Activated T-helper 1 cell treated with Interleukin-2 at 50 U/mL for 16 hours (primary cell): Measurements from ENCODE around the gene CD44.

ENCODE experiments used
- DNase-seq: peaks from one replicate; pipeline ENCODE4 v3.0.0-alpha.2; 2020; ENCODE audit warnings: low read depth

The CD44 gene

DNA sequence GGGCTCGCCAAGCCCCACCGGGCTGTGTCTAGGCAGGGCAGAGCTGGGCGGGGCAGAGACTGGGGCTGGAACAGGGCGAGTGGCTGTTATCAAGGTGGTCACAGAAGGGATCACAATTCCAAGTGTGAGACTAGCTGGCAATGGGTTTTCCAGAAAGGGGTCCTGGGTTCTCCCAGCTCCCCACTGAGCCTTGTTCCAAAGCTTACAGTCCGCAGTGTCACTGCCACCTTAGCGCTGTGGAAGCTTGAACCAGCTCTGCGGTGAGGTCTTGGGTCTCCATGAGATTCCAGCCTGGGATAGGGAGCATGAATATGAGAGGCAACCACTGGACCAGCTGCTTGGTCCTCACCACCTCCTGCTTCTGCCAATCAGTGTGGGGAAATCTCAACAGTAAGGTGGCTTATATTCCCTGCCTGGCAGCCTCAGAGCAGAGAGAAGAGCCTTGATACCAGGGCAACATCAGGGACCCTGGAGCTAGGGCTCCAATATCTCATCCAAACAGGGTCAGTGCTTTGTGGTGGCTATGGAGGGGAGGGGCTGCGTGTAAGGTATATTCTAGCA lies 831 bp downstream of the CD44 start:
- no peak for DNase-seq

DNA sequence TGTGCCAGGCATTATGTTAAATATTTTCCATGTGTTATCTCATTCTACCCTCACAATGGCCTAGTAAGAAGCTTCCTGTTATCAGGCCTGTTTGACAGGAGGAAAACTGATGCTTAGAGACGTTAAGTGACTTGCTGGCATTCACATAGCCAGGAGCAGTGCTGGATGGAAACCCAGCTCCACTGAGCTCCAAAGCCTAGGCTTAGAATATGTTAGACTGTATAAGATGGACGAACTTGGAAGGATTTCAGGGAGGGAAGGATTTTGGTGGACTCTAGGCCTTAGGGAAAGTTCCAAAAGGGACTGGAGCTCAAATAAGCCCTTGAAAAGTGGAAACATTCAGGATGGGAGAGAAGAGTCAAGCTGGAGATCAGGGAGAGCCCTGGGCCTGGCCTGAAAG lies 2.1 kb downstream of the CD44 start:
- no peak for DNase-seq

DNA sequence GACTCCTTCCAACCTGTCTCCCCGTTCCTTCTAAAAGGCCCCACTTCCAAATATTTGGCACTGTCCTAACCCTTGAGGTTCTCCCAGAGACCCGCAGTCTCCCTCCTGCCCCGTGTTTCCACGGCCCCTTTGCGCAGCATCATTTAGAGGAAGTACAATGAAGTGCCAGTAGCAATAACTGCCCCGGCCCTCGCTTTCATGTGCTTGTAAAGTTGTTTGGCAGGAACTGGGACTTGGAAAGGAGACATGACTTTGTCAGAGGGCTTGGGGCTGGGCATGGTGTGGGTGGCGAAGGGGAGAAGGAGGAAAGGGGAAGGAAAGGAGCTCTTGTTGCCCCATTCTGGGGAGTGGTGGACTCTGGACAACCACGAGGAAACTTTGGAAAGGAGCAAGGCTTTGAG lies 2.6 kb downstream of the CD44 start:
- no peak for DNase-seq

DNA sequence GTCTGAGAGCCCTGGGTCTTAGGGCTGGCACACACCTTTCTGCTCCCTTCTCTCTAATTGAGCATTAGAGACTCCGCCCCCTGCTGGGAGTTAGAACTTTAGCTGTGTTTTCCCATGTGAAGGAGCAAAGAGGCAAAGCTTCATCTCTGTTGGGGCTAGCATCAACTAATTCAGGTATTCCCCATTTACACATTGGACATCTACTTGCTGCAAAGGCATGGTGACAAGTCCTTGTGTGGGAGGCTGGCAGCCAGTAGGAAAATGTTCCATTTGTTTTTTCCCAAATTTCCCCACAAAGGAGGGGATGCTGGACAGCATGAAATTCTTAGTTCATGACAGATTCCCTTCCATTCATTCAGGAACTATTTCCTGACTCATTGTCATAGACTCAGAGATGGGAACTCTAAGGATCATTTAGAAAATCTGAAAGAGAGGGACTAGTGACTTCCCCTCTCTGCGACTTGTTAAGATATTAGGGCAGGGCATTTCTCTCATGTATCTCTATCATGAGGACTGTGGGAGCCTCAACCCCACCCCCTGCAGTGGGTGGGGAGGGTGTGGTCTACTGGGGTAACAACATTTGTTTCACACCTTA lies 3.6 kb downstream of the CD44 start:
- DNase-seq: no peak

DNA sequence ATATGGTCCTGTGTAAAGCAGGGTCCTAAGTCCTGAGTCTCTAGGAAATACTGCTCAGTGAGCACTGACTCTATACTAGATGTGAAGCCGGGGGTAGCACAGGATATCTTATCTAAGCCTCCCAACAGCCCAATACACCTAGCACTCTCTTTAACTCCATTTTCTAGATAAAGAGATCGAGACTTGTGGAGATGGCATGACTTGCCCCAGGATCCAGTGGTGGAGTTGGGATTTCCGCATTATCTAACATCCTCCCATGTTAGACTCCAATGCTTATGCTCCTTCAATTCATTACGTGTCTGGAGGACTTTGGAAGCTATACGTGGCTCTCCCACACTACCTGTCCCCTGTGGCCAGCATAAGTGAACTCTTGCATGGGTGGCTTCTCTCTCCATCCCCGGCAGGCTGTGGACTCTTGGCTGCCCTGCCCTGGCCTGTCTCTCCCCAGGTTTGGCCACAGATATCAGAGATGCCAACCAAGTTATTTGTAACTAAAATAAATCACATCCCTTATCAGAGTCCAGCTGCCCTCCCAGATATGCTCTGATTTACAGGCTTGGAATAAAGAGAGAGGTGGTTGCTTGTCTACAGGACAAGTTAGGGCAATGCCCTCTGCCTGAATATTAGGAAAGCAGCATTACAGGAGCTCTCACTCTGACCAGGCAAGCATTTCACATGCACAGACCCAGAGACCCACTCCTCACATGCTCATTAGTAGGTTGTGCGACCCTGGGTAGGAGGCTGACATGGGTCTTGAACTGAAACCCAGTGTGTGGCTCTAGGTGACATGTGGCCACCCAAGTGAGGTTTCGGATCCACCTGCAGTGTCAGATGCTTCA lies 4.5 kb downstream of the CD44 start:
- no peak for DNase-seq

DNA sequence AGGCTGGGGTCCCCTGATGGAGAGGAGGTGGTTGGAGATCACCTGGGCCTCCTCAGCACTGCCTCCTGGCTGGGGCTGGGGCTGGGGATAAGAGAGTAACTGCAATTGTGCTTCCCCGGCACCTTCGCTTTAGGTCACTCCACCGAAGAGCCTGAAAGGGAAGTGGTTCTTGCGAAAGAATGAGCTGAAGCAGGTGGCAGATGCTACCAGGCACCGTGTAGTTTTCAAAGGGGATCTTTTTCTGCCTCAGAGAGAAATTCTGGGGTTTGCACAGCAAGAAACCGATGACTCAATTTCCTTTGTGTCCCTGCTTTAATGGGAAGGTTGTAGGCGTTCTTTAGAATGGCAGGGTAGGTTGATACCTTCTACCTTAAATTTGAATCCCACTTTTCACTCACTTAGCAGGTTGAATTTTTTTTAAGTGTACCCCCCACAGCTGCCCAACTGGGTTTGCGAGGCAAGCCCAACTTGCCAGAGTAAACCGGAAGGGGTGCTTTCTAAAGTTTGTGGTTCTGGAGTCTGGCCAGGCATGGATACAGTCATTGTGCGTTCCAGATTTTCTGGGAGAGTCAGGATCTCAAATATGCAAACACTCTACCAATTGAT lies 5.3 kb downstream of the CD44 start:
- DNase-seq: peak; percentile 41

DNA sequence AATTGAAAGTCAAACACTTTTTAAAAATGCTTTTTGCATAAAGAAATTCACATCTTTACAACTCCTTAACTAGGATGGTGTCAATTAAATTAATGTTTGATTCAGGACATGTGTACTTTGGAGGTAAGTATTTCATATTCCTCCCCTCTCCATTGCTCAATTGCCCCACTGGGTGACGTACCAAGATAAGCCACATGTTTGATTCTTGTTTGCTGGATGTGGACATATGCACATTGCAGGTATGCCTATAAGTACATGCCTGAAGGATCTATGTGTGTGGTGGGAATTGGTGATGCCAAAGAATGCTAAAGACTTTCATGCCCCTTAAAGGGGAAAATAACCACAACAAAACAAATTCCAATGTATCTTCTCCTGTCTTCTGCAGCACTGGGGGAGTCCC lies 5.8 kb downstream of the CD44 start:
- DNase-seq: no peak

DNA sequence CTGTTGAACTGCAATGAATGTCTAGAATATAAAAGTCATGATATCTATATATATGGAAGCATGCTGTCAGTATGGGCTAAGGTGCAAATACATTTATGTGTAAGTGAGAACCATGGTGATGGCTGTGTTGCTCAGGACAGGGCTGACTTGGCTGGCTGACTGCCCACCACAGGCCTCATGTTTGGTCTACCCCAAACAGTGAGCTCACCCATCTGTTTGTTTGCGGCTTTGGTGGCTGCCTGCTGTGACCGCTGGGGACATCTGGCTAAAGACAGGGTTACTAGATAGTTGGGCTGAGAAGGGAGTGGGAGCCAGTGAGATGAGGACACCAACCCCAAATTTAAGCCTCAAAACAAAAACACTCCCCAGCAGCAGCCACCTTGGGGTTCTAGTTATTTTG lies 6.3 kb downstream of the CD44 start:
- DNase-seq: no peak

DNA sequence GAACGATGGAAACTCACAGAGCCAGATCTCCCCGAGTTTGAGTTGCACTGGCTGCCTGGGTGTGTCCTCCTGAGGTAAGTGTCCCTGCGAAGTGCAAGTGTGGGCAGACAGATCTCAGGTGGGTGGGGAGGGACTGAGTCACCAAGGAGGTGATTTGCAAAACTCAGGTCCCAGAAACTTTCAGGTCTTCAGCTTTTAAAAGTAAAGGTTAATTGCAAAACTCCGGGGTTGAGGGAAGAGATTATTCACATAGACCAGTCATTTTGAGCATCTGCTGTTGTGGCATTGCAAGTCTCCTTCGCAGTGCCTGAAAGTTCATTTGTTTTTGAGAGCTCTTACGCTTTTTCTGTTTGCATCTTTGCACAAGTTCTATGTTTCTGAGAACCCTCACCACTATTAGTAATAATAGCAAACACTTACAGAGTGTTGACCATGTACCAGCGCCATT lies 7.1 kb downstream of the CD44 start:
- DNase-seq: peak; percentile 44

DNA sequence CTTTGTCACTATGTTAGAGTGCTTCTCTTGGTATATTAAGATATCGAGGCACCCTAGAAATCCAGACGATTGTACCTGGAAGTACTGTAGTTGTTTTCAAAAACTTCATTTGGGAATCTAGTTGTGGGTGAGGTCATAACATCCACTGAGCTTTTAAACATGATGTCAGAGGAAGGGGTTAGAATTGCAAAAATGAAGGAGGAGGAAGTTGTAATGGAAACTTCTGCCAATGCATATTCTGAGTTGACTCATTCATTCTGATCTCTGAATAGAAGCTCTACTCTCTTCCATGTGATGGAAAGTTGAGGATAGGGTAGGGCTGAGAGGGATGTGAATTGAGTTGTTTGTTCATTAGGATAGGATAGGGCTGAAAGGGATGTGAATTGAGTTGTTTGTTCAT lies 7.7 kb downstream of the CD44 start:
- DNase-seq: no peak

DNA sequence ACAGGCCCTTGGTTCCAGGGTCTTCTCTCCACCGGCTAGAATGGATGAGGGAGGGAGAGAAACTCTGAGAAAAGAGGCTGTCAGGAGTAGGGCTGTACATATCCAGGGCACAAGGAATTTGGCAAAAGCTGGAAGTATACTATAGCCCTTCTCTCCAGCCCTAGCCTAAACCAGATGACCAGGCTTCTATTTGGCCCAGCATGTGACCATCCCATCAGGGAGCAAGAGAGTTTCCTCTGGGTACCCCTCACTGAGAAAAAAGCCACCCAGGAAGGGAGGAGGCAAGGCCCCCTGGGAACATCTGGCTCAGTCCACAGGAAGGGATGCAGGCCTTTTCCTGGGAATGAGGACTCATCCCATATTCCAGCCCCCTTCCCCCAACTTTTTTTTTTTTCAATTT lies 8.3 kb downstream of the CD44 start:
- no peak for DNase-seq

DNA sequence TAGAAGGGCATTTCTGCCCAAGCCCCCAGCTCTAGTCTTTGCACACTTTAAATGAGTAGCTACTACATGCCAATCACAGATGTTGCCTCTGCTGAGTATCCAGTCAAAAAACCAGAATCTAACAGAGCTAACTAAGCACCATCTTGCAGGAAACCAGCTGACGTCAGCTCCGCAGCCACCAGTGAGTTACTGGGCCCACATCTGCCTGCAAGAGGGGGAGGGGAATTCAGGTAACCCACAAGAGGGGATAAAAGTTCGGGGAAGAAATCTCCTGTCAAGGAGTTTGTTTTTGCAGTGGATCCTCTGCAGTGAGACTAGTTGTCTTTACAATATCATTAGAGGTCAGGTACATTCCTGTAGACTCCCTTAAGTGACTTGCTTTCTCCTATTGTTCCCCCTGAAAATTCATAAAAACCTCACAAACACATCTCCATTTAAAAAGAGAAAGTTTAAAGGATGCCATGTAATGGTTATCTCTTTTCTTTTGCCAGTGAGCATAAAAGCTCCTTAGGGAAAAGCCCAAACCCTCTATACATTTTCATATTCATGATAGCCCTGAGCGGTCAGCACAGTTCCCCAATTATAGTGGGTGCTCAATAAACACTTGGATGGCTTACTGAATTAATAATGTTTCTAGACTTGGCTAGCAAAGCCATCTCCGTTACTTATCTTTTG lies 9.3 kb downstream of the CD44 start:
- no peak for DNase-seq

DNA sequence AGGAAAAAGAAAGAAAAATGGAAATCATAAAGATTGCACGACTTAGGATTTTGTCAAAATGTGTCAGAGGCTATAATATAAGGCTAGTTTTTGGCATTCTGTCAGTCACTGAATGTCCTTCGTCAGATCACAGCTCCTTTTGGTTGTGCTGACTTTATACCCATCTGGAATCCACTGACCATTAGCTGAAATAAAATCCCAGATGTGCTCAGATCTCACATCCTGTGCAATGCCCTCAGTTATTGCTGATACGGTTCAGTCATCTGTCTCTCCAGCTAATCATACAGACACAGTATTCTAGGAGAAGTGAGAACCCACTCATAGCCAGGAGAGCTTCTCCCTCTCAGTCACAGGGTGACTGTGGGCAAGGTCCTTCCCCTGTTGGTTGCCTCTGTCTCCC lies 11.5 kb downstream of the CD44 start:
- DNase-seq: no peak

DNA sequence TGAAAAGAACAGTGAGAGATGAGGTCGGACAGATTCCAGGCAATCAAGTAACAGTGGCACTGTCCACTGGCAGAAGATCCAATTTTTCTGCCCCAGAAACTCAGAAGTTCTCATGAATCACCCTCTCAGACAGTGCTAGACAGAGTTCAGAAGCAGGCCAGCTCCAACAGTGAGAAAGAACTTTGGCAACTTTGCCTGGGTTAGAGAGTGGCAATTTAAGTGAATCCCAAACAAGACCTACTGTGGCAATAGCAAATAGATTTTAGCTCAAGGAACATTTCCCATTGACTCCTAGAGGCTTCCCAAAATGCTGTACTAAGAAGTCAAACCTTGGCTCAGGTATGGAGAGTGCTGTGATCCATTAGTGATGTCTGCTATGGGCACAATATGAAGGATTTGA lies 12.3 kb downstream of the CD44 start:
- DNase-seq: no peak

DNA sequence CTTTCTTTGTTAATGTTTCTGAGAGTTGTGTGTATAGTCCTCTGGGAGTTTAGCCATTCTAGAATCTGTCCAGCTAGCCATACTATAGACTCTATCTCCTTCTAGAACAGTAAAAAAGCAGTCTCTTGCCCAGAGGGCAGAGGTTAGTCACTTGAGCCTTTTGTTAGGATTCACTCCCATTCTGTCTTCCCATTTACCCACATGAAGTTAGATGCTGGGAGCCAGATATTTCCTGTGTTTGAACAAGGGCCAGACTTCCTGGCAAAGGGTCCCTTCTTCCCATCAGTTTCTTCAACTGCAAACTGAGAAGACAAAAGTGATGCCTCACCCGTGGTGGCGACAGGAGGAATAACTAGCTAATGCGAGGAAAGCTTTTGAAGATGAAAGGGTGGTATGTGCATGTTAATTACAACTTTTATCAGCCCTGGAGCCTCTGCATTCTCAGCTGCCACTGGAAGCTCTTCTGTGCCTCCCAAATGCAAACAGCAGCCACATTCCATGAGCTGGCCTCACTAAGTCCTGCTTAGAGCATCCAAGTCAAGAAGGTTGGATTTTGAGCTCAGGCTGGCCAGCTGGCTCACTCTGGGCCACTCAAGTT lies 12.8 kb downstream of the CD44 start:
- no peak for DNase-seq

DNA sequence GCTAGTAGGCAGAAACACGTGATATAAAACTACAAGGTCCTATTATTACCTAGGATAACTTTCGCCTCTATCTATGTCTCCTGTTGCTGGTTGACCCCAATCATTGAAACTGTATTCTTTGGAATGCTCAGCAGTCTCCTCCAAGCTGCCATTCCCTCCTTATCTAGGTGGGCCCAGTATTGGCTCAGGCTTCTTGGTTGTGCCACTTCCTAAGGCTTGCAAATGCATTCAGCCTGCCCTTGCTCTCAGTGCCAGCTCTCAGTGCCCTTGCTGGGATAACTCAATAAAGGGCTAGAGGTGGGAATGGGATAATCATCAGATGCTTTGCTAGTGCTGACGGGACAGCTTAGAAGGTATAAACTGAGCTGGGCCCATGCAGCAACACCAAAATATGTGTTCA lies 13.6 kb downstream of the CD44 start:
- no peak for DNase-seq

DNA sequence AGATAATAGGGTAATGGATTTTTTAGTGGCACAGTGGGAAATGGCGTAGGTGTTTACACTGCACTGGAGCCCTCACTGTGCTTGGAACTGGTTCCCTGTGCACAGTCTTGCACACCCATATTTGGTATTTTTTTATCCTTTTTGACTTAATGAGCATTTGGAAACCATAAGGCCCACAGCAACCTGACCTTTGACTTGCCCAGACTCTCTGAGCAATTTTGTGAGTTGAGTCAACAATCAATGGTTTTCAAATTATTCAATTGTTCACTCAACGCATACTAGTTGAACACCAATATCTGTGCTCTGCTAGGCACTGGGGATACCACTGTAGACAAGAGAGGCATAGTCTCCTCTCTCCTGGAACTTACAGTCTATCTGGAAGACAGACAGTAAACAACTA lies 14.3 kb downstream of the CD44 start:
- DNase-seq: no peak

DNA sequence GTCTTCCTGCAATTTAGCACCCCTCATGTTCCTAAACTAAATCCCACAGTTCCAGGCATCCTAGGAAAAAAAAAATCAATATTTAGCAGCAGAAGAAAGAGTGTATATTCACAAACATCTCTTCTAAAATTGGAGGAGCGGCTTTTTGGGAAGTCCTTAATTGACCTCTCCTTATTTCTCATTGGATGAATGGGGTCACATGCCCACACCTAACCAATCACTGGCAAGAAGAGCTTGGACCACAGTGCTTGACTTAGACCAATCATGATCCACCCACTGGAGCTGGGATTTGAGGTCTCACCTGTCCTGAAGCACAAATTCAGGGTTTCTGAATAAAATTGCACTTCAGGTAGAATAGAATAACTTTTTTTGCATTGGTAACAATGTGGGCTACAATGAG lies 16.0 kb downstream of the CD44 start:
- no peak for DNase-seq

DNA sequence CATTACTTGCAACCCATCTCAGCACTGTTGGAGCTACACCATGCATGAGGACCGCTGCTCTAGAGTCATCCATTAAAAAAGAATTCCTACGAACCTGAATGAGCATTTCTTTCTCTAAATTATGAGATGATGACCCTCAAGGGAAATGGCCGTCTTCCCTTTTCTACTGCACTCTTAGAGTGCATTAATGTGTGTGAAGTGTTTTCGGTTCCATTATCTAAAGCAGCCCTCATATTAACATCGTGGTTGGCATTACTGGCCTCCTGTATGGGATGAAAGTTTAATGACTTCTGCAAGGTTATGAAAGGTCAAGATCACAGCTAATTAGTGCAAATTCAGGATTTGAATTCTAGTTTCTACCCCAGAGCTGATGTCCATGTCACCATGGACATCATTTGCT lies 16.7 kb downstream of the CD44 start:
- DNase-seq: no peak

DNA sequence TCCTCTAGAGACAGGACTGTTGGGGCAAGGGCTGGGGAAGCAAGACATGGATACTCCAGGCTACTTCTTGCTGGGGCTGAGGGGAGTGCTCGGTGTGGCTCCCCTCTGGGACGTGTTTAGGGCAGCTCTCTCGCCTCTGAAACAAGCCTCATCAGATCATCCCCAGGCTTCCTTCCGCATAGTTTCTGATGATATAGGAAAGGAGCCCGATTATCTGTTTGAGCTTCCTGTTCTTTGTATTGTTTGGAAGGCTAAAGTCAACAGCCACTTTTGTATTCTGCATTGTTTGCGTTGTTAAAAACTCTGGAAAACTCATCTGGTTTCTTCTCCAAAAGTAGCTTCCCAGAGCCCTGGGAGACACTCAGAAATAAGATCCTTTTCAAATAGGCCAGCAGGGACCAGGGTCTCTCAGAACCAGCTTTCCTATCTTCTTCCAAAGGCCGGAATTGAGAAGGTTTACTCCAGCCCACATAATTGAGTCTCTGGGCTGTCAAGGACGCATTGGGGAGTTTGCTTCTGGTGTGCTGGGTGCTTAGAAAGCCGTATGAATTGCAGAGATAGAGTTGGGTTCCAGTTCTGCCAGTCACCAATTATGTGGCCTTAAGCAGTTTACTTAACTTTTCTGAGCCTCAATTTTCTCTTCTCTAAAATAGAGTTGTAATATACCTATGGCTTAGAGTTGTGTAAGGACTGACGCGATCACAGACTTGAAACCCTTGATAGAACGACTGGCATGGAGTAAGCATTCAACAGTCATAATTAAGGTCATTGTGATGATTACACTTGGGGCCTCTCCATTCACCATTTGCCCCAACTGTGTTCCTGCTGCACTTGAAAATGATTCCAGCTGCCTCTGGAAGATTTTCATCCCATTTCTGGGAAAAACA lies 19.1 kb downstream of the CD44 start:
- DNase-seq: no peak
